IMR-90 (cell line): Measurements from ENCODE around the gene HDAC2. TPM values are rescaled to one million over a fixed set of nuclear protein-coding genes. Genes with fewer than 3 reads are reported as not detected.
A peak's percentile ranks its signal among the peaks of the same experiment; 100 is the strongest.

Experiments
- ATAC-seq: fragments of 200-7000 bp; cut with Tn5 transposase; 2 replicates; pipeline ENCODE4 v1.9.1; 2020; ENCODE audit warnings: low read depth, mild to moderate bottlenecking, moderate library complexity
- BruUV-seq: library from RNA; stranded (reverse); fragments of 400-500 nt; replicated peaks from 2 replicates; lab custom pipeline; 2021; lab: Mats Ljungman, UMichigan
- CTCF ChIA-PET: fragments of 300-600 bp; formaldehyde crosslinking; extraction: SDS; loops from one replicate; lab custom pipeline; 2021; ENCODE audit warnings: antibody characterized with exemption; lab: Yijun Ruan, JAX
- POLR2A ChIA-PET: fragments of 300-600 bp; sonication (Branson Sonifier 250); formaldehyde crosslinking; loops from one replicate; lab custom pipeline; 2022; ENCODE audit warnings: antibody characterized with exemption; ENCODE audit not compliant: unreplicated experiment; lab: Charles Lee
- DNase-seq: peaks from one replicate; pipeline ENCODE4 v3.0.0; 2013
- H2AFZ ChIP-seq: replicated peaks from 2 replicates; pipeline ENCODE3; 2013; ENCODE audit warnings: low read length, mild to moderate bottlenecking; ENCODE audit not compliant: poor library complexity
- H2AK5ac ChIP-seq: 2 replicates; pipeline ENCODE4 v1.6.1; 2013; ENCODE audit warnings: low read depth, low read length, inconsistent platforms
- H2AK9ac ChIP-seq: replicated peaks from 2 replicates; pipeline ENCODE3; 2013; ENCODE audit warnings: mild to moderate bottlenecking, low read depth, low read length, moderate library complexity; ENCODE audit not compliant: poor library complexity
- H2BK120ac ChIP-seq: 2 replicates; pipeline ENCODE4 v1.6.1; 2013; ENCODE audit warnings: low read depth, low read length, inconsistent platforms
- H2BK15ac ChIP-seq: 3 replicates; pipeline ENCODE4 v1.6.1; 2013; ENCODE audit warnings: low read depth, low read length, inconsistent platforms
- H2BK20ac ChIP-seq: 2 replicates; pipeline ENCODE4 v1.6.1; 2013; ENCODE audit warnings: low read depth, mild to moderate bottlenecking, inconsistent platforms, low read length, moderate library complexity
- H2BK5ac ChIP-seq: 2 replicates; pipeline ENCODE4 v1.6.1; 2013; ENCODE audit warnings: mild to moderate bottlenecking, low read depth, low read length, inconsistent platforms; ENCODE audit not compliant: poor library complexity, severe bottlenecking
- H3K14ac ChIP-seq: replicated peaks from 2 replicates; pipeline ENCODE4 v1.6.1; 2013; ENCODE audit warnings: low read depth, low read length, inconsistent platforms
- H3K18ac ChIP-seq: 2 replicates; pipeline ENCODE4 v1.6.1; 2013; ENCODE audit warnings: low read depth, low read length, control low read depth
- H3K23ac ChIP-seq: 2 replicates; pipeline ENCODE4 v1.6.1; 2013; ENCODE audit warnings: low read depth, low read length, inconsistent platforms
- H3K27ac ChIP-seq: 2 replicates; pipeline ENCODE4 v1.5.1; 2013; ENCODE audit warnings: mild to moderate bottlenecking, control low read depth, low read length; ENCODE audit not compliant: insufficient read depth
- H3K27me3 ChIP-seq: 2 replicates; pipeline ENCODE4 v1.6.1; 2013; ENCODE audit warnings: low read length; ENCODE audit not compliant: control insufficient read depth, insufficient read depth
- H3K36me3 ChIP-seq: 2 replicates; pipeline ENCODE4 v1.6.1; 2013; ENCODE audit warnings: low read length, mixed read lengths; ENCODE audit not compliant: control insufficient read depth, insufficient read depth
- H3K4ac ChIP-seq: 2 replicates; pipeline ENCODE4 v1.6.1; 2013; ENCODE audit warnings: low read depth, low read length, inconsistent platforms
- H3K4me1 ChIP-seq: 2 replicates; pipeline ENCODE4 v1.6.1; 2013; ENCODE audit warnings: low read length, mixed read lengths; ENCODE audit not compliant: control insufficient read depth, insufficient read depth
- H3K4me2 ChIP-seq: 2 replicates; pipeline ENCODE4 v1.6.1; 2013; ENCODE audit warnings: low read depth, mild to moderate bottlenecking, control low read depth, low read length, moderate library complexity
- H3K4me3 ChIP-seq: 2 replicates; pipeline ENCODE4 v1.5.1; 2013; ENCODE audit warnings: low read depth, mild to moderate bottlenecking, control low read depth, low read length, moderate library complexity; ENCODE audit not compliant: insufficient read depth
- H3K56ac ChIP-seq: 2 replicates; pipeline ENCODE4 v1.6.1; 2013; ENCODE audit warnings: low read length, inconsistent platforms; ENCODE audit not compliant: insufficient read depth; ENCODE audit errors: extremely low read depth
- H3K79me1 ChIP-seq, 2 experiments: 2 replicates each; pipeline ENCODE4 v1.6.1; 2013; ENCODE audit warnings: low read length in 2 of 2, inconsistent platforms in 1 of 2, low read depth in 1 of 2
- H3K9ac ChIP-seq: 2 replicates; pipeline ENCODE4 v1.6.1; 2013; ENCODE audit warnings: low read depth, low read length, control low read depth
- H3K9me1 ChIP-seq: 2 replicates; pipeline ENCODE4 v1.6.1; 2013; ENCODE audit warnings: low read length, inconsistent platforms; ENCODE audit not compliant: insufficient read depth
- H3K9me3 ChIP-seq: 2 replicates; pipeline ENCODE4 v1.6.1; 2013; ENCODE audit warnings: low read length; ENCODE audit not compliant: control insufficient read depth, insufficient read depth
- H4K20me1 ChIP-seq: 2 replicates; pipeline ENCODE4 v1.6.1; 2013; ENCODE audit warnings: low read length, inconsistent platforms; ENCODE audit not compliant: insufficient read depth
- H4K5ac ChIP-seq: 2 replicates; pipeline ENCODE4 v1.6.1; 2013; ENCODE audit warnings: mild to moderate bottlenecking, low read depth, low read length, control low read depth
- H4K8ac ChIP-seq, 2 experiments: 2 replicates each; pipeline ENCODE4 v1.6.1; 2013; ENCODE audit warnings: low read depth in 2 of 2, low read length in 2 of 2, control low read depth in 1 of 2, inconsistent platforms in 1 of 2
- H4K91ac ChIP-seq: 2 replicates; pipeline ENCODE4 v1.6.1; 2013; ENCODE audit warnings: low read depth, low read length, inconsistent platforms; ENCODE audit not compliant: insufficient read depth
- CHD1 ChIP-seq: IDR thresholded peaks from 2 replicates; pipeline ENCODE4 v1.6.1; 2012; ENCODE audit warnings: low read depth, low read length, improper control_type of control experiment
- MAFK ChIP-seq: IDR thresholded peaks from 2 replicates; pipeline ENCODE4 v1.6.1; 2012; ENCODE audit warnings: low read depth, low read length, improper control_type of control experiment
- WGBS, 2 experiments: methylation state at CpG; one replicate each; pipeline versions ENCODE4 v1.1.5 to v1.1.7; 2013; ENCODE audit warnings: missing lambda C conversion rate in 2 of 2; ENCODE audit not compliant: insufficient read length in 1 of 2; ENCODE audit errors: extremely low coverage in 2 of 2; 5-methylcytosine and 5-hydroxymethylcytosine counted together
- dilution Hi-C: fragments of 300-500 bp; cut with HindIII; formaldehyde crosslinking; loops from one replicate; pipeline ENCODE4 v1.14.3; 2018; ENCODE audit warnings: low sequenced_read_pairs; ENCODE audit not compliant: unreplicated experiment
- in situ Hi-C: fragments of 300-500 bp; cut with MboI; formaldehyde crosslinking; loops from 3 replicates; pipeline ENCODE4 v1.14.3; 2019; ENCODE audit warnings: low sequenced_read_pairs, inconsistent platforms, mixed read lengths
- intact Hi-C: fragments of 100-400 bp; cut with micrococcal nuclease; formaldehyde crosslinking; loops from 2 replicates; pipeline ENCODE4 v1.10.0; 2022
- polyA plus RNA-seq, 3 experiments: library from polyadenylated mRNA; depleted of rRNA; stranded (reverse); fragments of >200 nt; gene quantifications; 2 replicates each; pipeline ENCODE4 v1.2.3, GENCODE V29; 2012; ENCODE audit warnings: low replicate concordance in 1 of 3
- total RNA-seq: library from RNA; depleted of rRNA; stranded (reverse); fragments of >200 nt; gene quantifications from 2 replicates; pipeline ENCODE4 v1.2.3, GENCODE V29; 2012

Gene HDAC2
- total and polyA plus RNA-seq, 2 of the 4 experiments (the other 2 are of a cell fraction), result 72.6 to 122 TPM

DNA sequence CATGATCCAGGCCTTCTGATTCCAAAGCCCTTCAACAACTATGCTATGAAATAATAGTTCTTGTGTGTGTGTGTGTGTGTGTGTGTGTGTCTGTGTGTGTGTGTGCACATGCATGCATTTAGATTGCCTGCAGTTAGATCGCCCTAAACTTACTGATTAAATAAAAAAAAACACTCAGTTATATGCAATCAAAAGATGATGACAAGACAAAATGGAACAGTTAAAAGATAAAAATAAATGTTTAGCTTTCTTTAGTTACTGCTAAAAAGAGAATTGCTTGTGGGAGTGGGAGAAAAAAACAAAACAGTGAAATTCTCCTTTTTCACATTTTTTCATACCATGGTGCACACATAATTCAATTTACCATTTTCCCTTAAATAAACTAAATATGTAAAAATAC lies 84.4 kb downstream of the HDAC2 start:
- in situ Hi-C loops, result no loop called here
- intact Hi-C loops, result no loop called here
- no peak overlapping the region for H3K14ac ChIP-seq
- H2BK20ac ChIP-seq, result no peak overlapping the region
- no peaks in the 10 kb centered on the region for H3K36me3 ChIP-seq
- H2AFZ ChIP-seq, result no peak overlapping the region
- H2AK5ac ChIP-seq, result no peak overlapping the region
- no TSS peak for BruUV-seq
- DNase-seq (no peak), ATAC-seq (no peak)
- H3K4me1 ChIP-seq, result no peaks in the 10 kb centered on the region
- H3K4me2 ChIP-seq, result no peak overlapping the region
- H3K18ac ChIP-seq, result no peak overlapping the region
- TF ChIP-seq MAFK (peak; percentile 57), CHD1 (no peak)
- H3K9ac ChIP-seq, result no peak overlapping the region
- H4K91ac ChIP-seq, result no peak overlapping the region
- H3K23ac ChIP-seq, result no peak overlapping the region
- H4K5ac ChIP-seq, result no peak overlapping the region
- dilution Hi-C loops, result no loop called here
- H3K27ac ChIP-seq, result no peak overlapping the region
- no peak overlapping the region for H2BK15ac ChIP-seq
- WGBS, 2 experiments, result no CpG with 5 or more reads among the region's 1 CpG
- H4K8ac ChIP-seq, result no peak overlapping the region
- H2BK5ac ChIP-seq, result no peak overlapping the region
- no peaks in the 10 kb centered on the region for H3K79me1 ChIP-seq
- H3K27me3 ChIP-seq, result no peaks in the 10 kb centered on the region
- H2BK120ac ChIP-seq, result no peak overlapping the region
- no peaks in the 10 kb centered on the region for H4K20me1 ChIP-seq
- no peak overlapping the region for H3K56ac ChIP-seq
- CTCF ChIA-PET, result interaction anchor here (0.7 kb wide), 1 partner anchor 452 kb away, joined by 3 read pairs; no protein-coding TSS in a partner anchor
- no peak overlapping the region for H3K4ac ChIP-seq
- H2AK9ac ChIP-seq, result no peak overlapping the region
- no peak overlapping the region for H3K4me3 ChIP-seq
- POLR2A ChIA-PET, result no interaction called here
- H3K9me1 ChIP-seq, result no peaks in the 10 kb centered on the region; the same call in 1 of the 2 replicates
- H3K9me3 ChIP-seq, result no peaks in the 10 kb centered on the region
